Measurements from ENCODE around the gene RAB17.

The RAB17 gene

DNA sequence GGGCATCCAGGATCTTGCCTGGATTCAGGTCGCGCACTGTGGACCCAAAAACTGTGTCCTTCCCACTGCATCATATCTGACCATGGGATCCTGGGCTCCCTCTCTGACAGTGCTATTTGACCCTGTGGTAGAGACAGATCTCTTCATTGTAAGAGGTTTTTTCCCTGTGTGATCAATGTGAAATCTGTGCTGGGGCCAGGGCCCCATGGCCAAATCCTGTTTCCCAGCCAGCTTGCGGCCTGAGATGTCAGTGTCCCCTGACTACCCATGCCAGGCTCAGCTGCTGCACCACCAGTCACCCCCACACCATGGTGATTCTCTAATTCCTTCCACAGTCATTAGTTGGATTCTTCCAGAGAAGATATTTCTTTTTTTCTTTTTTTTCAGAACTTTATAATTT, 20.6 kb downstream of the RAB17 start:
- TF ChIP-seq POLR2A (IDR thresholded peaks at IDR 0.05; ENCODE audit: extremely low read depth, insufficient read length) (no peak), MYC (IDR thresholded peaks at IDR 0.05; ENCODE audit: low read depth, low read length) (no peak)
- TF ChIP-seq, protein P1, sequence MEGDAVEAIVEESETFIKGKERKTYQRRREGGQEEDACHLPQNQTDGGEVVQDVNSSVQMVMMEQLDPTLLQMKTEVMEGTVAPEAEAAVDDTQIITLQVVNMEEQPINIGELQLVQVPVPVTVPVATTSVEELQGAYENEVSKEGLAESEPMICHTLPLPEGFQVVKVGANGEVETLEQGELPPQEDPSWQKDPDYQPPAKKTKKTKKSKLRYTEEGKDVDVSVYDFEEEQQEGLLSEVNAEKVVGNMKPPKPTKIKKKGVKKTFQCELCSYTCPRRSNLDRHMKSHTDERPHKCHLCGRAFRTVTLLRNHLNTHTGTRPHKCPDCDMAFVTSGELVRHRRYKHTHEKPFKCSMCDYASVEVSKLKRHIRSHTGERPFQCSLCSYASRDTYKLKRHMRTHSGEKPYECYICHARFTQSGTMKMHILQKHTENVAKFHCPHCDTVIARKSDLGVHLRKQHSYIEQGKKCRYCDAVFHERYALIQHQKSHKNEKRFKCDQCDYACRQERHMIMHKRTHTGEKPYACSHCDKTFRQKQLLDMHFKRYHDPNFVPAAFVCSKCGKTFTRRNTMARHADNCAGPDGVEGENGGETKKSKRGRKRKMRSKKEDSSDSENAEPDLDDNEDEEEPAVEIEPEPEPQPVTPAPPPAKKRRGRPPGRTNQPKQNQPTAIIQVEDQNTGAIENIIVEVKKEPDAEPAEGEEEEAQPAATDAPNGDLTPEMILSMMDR (IDR thresholded peaks at IDR 0.05; ENCODE audit: low read depth, low read length): no peak
- TF ChIP-seq, protein P2, sequence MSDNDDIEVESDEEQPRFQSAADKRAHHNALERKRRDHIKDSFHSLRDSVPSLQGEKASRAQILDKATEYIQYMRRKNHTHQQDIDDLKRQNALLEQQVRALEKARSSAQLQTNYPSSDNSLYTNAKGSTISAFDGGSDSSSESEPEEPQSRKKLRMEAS (IDR thresholded peaks at IDR 0.05; ENCODE audit: low read depth, low read length): no peak

DNA sequence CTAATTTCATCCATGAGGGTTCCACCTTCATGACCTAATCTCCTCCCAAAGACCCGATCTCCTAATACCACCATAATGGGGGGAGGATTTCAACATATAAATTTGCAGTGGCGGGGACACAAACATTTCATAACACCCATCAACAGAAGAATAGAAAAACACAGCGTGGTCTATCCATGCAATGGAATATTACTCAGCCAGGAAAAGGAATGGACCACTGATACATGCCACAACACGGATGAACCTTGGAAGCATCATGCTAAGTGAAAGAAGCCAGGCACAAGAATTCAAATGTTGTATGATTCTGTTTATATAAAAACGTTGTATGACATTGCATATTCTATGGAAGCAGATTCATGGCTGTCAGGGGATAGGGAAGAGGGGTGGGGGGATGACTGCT, 21.5 kb downstream of the RAB17 start:
- TF ChIP-seq, protein P2 (IDR thresholded peaks at IDR 0.05; ENCODE audit: low read depth, low read length): no peak
- TF ChIP-seq, protein P1 (IDR thresholded peaks at IDR 0.05; ENCODE audit: low read depth, low read length): no peak
- no peak for TF ChIP-seq MYC (IDR thresholded peaks at IDR 0.05; ENCODE audit: low read depth, low read length)
- TF ChIP-seq POLR2A (IDR thresholded peaks at IDR 0.05; ENCODE audit: extremely low read depth, insufficient read length): no peak
- no peak for DNase-seq (ENCODE audit: low read depth)
- no peak overlapping the region for H3K4me3 ChIP-seq (ENCODE audit: low read depth, low read length)

More for the DNA sequence above, 20.6 kb downstream of the RAB17 start:
- no peak for DNase-seq (ENCODE audit: low read depth)
- no peak overlapping the region for H3K4me3 ChIP-seq (ENCODE audit: low read depth, low read length)

DNA sequence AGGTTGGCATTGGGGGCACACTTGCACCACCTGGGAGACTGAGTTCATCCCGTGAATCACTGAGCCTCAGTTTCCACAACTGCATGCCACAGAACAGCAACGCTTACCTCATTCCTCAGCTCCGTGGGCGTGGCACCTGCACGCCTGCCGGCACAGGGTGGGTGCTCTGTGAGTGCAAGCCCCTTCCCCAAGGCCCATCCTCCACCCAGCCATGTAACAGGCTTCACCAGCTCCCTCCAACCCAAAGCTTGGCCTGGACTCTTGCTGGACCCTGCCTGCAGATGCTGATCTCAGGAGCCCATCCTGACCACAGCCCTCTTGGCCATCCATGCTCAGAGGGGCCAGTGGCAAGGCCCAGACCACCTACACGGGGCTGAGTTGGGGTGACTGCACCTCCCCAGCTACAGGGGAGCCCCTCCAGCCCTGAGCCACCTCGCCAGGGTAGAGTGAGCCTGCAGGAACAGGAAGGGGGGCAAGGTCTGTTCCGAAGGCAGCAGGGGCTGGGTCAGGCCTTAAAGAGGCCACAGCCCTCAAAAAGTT, 22.3 kb downstream of the RAB17 start:
- no peak for DNase-seq (ENCODE audit: low read depth)
- no peak overlapping the region for H3K4me3 ChIP-seq (ENCODE audit: low read depth, low read length)
- TF ChIP-seq, protein P1 (IDR thresholded peaks at IDR 0.05; ENCODE audit: low read depth, low read length): no peak
- TF ChIP-seq, protein P2 (IDR thresholded peaks at IDR 0.05; ENCODE audit: low read depth, low read length): no peak
- TF ChIP-seq POLR2A (IDR thresholded peaks at IDR 0.05; ENCODE audit: extremely low read depth, insufficient read length): no peak
- no peak for TF ChIP-seq MYC (IDR thresholded peaks at IDR 0.05; ENCODE audit: low read depth, low read length)

DNA sequence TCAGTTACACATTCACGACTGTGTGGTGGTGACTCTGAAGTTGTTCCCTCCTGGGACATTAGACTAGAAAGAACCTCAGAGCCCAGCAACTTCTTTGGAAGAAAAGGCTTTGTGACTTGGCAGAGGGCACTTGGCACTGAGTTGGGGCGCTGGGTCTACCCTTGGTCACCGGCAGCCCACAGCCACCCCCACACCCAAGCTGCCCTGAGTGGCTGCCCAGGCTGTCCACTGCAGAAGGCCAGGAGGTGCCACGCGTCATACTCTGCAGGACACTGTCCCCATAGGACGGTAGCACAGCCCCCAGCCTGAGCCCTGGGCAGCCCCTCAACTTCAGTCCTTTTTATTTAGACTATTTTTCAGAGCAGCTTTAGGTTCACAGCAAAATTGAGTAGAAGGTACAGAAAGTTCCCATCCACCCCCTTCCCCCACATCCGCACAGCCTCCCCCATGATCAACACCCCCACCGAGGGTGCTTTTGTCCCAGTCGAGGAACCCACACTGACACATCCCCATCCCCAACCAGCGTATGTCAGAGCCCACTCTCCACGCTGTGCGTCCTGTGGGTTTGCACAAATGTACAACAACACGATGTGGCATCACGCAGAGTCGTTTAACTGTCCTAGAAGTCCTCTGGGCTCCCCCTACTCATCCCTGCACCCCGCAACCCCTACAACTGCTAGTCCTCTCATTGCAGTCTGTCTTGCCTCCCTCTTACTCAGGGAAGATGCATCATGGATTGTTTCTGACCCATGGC, 23.1 kb downstream of the RAB17 start:
- H3K4me3 ChIP-seq (ENCODE audit: low read depth, low read length): no peak overlapping the region
- TF ChIP-seq, protein P1 (IDR thresholded peaks at IDR 0.05; ENCODE audit: low read depth, low read length): no peak
- TF ChIP-seq POLR2A (IDR thresholded peaks at IDR 0.05; ENCODE audit: extremely low read depth, insufficient read length): no peak
- TF ChIP-seq, protein P2 (IDR thresholded peaks at IDR 0.05; ENCODE audit: low read depth, low read length): no peak
- no peak for TF ChIP-seq MYC (IDR thresholded peaks at IDR 0.05; ENCODE audit: low read depth, low read length)
- DNase-seq (ENCODE audit: low read depth): no peak

DNA sequence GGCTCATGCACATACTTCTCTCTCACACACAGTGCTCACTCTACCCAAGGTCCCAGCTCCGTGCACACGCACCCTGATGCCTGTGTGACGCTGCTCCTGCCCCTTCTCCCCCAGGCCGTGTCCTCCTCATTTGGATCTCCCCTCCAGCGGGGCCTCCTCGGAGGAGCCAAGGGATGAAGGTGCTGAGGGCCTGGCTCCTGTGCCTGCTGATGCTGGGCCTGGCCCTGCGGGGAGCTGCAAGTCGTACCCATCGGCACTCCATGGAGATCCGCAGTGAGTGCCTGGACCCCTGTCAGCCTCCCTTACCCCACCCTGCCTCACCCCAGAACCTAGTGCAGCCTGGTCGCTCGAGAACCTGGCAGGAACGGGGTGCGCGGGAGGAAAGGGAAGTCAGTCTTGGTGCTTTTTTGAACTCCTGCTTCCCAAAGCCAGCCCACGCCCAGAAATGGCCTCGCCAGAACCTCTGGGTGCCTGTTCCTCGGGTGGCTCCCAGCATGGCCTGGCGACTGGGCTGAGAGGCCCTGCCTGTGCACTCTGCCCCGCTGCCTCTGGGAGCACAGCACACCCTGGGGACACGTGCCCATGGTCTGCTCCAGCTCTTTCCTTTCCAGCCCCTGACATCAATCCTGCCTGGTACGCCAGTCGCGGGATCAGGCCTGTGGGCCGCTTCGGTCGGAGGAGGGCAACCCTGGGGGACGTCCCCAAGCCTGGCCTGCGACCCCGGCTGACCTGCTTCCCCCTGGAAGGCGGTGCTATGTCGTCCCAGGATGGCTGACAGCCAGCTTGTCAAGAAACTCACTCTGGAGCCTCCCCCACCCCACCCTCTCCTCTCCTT, 23.9 kb downstream of the RAB17 start, which contains the start of gene PRLH:
TSS of gene PRLH (plus strand) at position 174 of the 835 bp plus-strand sequence. CDS start at position 174, 0 bp downstream.
- TF ChIP-seq, protein P2 (IDR thresholded peaks at IDR 0.05; ENCODE audit: low read depth, low read length): no peak
- no peak for TF ChIP-seq MYC (IDR thresholded peaks at IDR 0.05; ENCODE audit: low read depth, low read length)
- no peak for TF ChIP-seq POLR2A (IDR thresholded peaks at IDR 0.05; ENCODE audit: extremely low read depth, insufficient read length)
- TF ChIP-seq, protein P1 (IDR thresholded peaks at IDR 0.05; ENCODE audit: low read depth, low read length): no peak
- H3K4me3 ChIP-seq (ENCODE audit: low read depth, low read length): no peak within 1 kb of the TSS
- DNase-seq (ENCODE audit: low read depth): no peak
